ENCODE measurements around the gene WWOX. TPM values are rescaled to one million over a fixed set of nuclear protein-coding genes. Genes with fewer than 3 reads are reported as not detected.

Gene WWOX
- total and polyA plus RNA-seq, 2 of the 8 experiments (the other 6 are each of a cell fraction or from before 2014, with no cell fraction given), result 5.4 to 16.7 TPM

GRCh38 chr16:78681743-78682142 lies 582.3 kb downstream of the WWOX start (continued):
- TF ChIP-seq ATF2 (IDR thresholded peaks at IDR 0.05; ENCODE audit: low read length) (no peak), SP1 (IDR thresholded peaks at IDR 0.05; ENCODE audit: low read depth, low read length) (no peak), CHD2 (IDR thresholded peaks at IDR 0.05; ENCODE audit: low read length) (no peak), SP2 (IDR thresholded peaks at IDR 0.05; ENCODE audit: low read length) (no peak), TBP (IDR thresholded peaks at IDR 0.05; ENCODE audit: low read depth, low read length) (no peak), POLR2A (IDR thresholded peaks at IDR 0.05; ENCODE audit: control extremely low read depth in 1 of 2, low read depth in 2 of 2, low read length in 2 of 2) (no peak)

All from H1 (cell line).